ENCODE results near the gene VGLL4.

DNA sequence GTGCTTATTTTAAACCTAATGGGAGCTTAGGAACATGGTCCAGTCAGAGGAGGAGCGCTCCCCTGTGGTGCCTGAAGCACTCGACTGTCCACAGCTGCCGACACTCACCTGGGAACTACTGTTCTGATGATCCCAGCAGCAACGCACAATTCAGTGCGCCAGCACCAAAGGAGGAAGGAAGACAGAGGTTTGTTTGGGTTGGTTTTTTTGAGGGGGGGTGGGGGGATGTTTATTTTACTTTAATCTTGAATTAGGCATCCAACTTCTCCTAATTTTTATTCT lies 48.8 kb upstream of the VGLL4 start:
- TF ChIP-seq POLR2AphosphoS5 (IDR thresholded peaks at IDR 0.05; ENCODE audit: low read depth) (no peak), GABPA (IDR thresholded peaks at IDR 0.05; ENCODE audit: low read depth) (no peak)
- TF ChIP-seq, protein P1, sequence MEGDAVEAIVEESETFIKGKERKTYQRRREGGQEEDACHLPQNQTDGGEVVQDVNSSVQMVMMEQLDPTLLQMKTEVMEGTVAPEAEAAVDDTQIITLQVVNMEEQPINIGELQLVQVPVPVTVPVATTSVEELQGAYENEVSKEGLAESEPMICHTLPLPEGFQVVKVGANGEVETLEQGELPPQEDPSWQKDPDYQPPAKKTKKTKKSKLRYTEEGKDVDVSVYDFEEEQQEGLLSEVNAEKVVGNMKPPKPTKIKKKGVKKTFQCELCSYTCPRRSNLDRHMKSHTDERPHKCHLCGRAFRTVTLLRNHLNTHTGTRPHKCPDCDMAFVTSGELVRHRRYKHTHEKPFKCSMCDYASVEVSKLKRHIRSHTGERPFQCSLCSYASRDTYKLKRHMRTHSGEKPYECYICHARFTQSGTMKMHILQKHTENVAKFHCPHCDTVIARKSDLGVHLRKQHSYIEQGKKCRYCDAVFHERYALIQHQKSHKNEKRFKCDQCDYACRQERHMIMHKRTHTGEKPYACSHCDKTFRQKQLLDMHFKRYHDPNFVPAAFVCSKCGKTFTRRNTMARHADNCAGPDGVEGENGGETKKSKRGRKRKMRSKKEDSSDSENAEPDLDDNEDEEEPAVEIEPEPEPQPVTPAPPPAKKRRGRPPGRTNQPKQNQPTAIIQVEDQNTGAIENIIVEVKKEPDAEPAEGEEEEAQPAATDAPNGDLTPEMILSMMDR (IDR thresholded peaks at IDR 0.05; ENCODE audit: insufficient read depth, low read length): no peak

Measured in HL-60 (cell line).